Chondrocyte (in vitro differentiated cells): ENCODE results near the gene AMACR. TPM values are rescaled to one million over a fixed set of nuclear protein-coding genes. Genes with fewer than 3 reads are reported as not detected.

Experiments used
- DNase-seq: peaks from one replicate; pipeline ENCODE4 v3.0.0; 2021; ENCODE audit warnings: mixed read lengths, low spot score
- H3K27ac Mint-ChIP-seq: one replicate; pipeline ENCODE4 v1.8.0; 2021; ENCODE audit warnings: mild to moderate bottlenecking, moderate library complexity, mixed read lengths; ENCODE audit not compliant: unreplicated experiment
- H3K27me3 Mint-ChIP-seq: 2 replicates; pipeline ENCODE4 v1.8.0; 2021; ENCODE audit warnings: low read depth, mixed read lengths
- H3K36me3 Mint-ChIP-seq: 2 replicates; pipeline ENCODE4 v1.8.0; 2021; ENCODE audit warnings: low read depth, mixed read lengths
- H3K4me1 Mint-ChIP-seq: 2 replicates; pipeline ENCODE4 v1.8.0; 2021; ENCODE audit warnings: low read depth, mild to moderate bottlenecking, mixed read lengths
- H3K4me3 Mint-ChIP-seq: one replicate; pipeline ENCODE4 v1.8.0; 2021; ENCODE audit warnings: mild to moderate bottlenecking, moderate library complexity, mixed read lengths; ENCODE audit not compliant: unreplicated experiment
- H3K9me3 Mint-ChIP-seq: 2 replicates; pipeline ENCODE4 v1.8.0; 2021; ENCODE audit warnings: low read depth, mixed read lengths
- CTCF ChIP-seq: fragments of 200-600 bp; sonication (generic); IDR thresholded peaks from 2 replicates; pipeline ENCODE4 v1.5.0; 2021; ENCODE audit warnings: antibody characterized with exemption, mild to moderate bottlenecking, moderate library complexity
- total RNA-seq: library from RNA; stranded (reverse); gene quantifications from 3 replicates; pipeline ENCODE4 v1.2.1, GENCODE V29; 2021

AMACR gene
- total RNA-seq, 1 donor from 2014 or later = 15.3 TPM

- Mint-ChIP-seq H3K27me3 (no peaks in the 10 kb centered on the region), H3K4me1 (peaks cover 50% of the 10 kb centered on the region), H3K9me3 (no peaks in the 10 kb centered on the region), H3K36me3 (peaks cover 15% of the 10 kb centered on the region), H3K4me3 (no peak overlapping the region), H3K27ac (no peak overlapping the region)
- DNase-seq = no peak
- TF ChIP-seq CTCF = no peak
Observed at GRCh38 chr5:34001241-34001841, 6.5 kb downstream of the AMACR start.

- no peak overlapping the region for H3K27ac Mint-ChIP-seq
- no peaks in the 10 kb centered on the region for H3K27me3 Mint-ChIP-seq
- no peak for DNase-seq
- H3K4me3 Mint-ChIP-seq = no peak overlapping the region
- TF ChIP-seq CTCF = no peak
- peaks cover 15% of the 10 kb centered on the region for H3K36me3 Mint-ChIP-seq
- H3K9me3 Mint-ChIP-seq = no peaks in the 10 kb centered on the region
- peaks cover 48% of the 10 kb centered on the region for H3K4me1 Mint-ChIP-seq
Observed at GRCh38 chr5:33999978-34000377, 7.9 kb downstream of the AMACR start.

GRCh38 chr5:33997331-33997983, 10.4 kb downstream of the AMACR start:
- Mint-ChIP-seq H3K27me3 (no peaks in the 10 kb centered on the region), H3K27ac (peak overlapping the region; percentile 84), H3K9me3 (no peaks in the 10 kb centered on the region), H3K36me3 (peaks cover 11% of the 10 kb centered on the region), H3K4me1 (peaks cover 30% of the 10 kb centered on the region), H3K4me3 (no peak overlapping the region)
- peak; percentile 88 for TF ChIP-seq CTCF
- DNase-seq = no peak

DNA sequence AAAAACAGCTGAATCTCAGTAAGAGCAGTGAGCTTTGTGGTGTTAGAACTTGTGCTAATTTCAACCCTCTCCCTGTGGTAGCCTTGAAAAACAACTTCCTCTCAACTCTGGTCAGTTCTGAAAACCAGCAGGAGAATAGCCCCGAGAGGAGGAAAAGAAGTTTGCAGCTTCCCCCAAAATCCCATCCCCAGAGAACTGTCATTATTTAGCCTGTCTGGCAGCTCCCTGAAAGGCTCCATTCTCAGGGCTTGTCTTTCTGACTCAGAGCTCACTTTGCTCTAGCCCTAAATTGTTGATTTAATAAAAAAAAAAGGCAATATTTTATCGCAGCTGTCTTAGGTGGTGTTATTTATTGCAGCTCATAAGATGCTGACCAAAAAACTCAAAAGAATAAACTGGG, 12.0 kb downstream of the AMACR start:
- no peak for DNase-seq
- TF ChIP-seq CTCF = no peak
- no peaks in the 10 kb centered on the region for H3K27me3 Mint-ChIP-seq
- peaks cover 25% of the 10 kb centered on the region for H3K4me1 Mint-ChIP-seq
- peaks cover 7% of the 10 kb centered on the region for H3K36me3 Mint-ChIP-seq
- no peaks in the 10 kb centered on the region for H3K9me3 Mint-ChIP-seq
- H3K4me3 Mint-ChIP-seq = no peak overlapping the region
- peak overlapping the region; percentile 70 for H3K27ac Mint-ChIP-seq

- H3K9me3 Mint-ChIP-seq = no peaks in the 10 kb centered on the region
- H3K27me3 Mint-ChIP-seq = no peaks in the 10 kb centered on the region
- no peak for DNase-seq
- no peak overlapping the region for H3K4me3 Mint-ChIP-seq
- peaks cover 7% of the 10 kb centered on the region for H3K36me3 Mint-ChIP-seq
- peak overlapping the region; percentile 6 for H3K27ac Mint-ChIP-seq
- peak; percentile 33 for TF ChIP-seq CTCF
- peaks cover 23% of the 10 kb centered on the region for H3K4me1 Mint-ChIP-seq
Observed at GRCh38 chr5:33994845-33995244, 13.0 kb downstream of the AMACR start.
